Lung (tissue), 12 donors: Measurements from ENCODE around the gene POP5. TPM values are rescaled to one million over a fixed set of nuclear protein-coding genes. Genes with fewer than 3 reads are reported as not detected.
A peak's percentile ranks its signal among the peaks of the same experiment; 100 is the strongest.

Experiments used
- ATAC-seq: fragments of 200-7000 bp; cut with Tn5 transposase; one replicate; pipeline ENCODE4 v1.9.1; 2020; ENCODE audit warnings: moderate number of reproducible peaks; ENCODE audit not compliant: insufficient read depth, low FRiP score
- DNase-seq, 3 donors: peaks; one replicate each; pipeline ENCODE4 v3.0.0-alpha.2; 2013 to 2017
- H3K27ac ChIP-seq, 2 donors: one replicate each; pipeline ENCODE4 v1.5.1; 2013; ENCODE audit warnings: mild to moderate bottlenecking in 2 of 2, moderate library complexity in 2 of 2, control low read depth in 1 of 2, inconsistent platforms in 1 of 2, low read depth in 1 of 2, low read length in 1 of 2
- H3K27me3 ChIP-seq, 3 donors: one replicate each; pipeline ENCODE4 v1.5.1; 2013; ENCODE audit warnings: low read length in 2 of 3; ENCODE audit not compliant: control insufficient read depth in 3 of 3, insufficient read depth in 3 of 3
- H3K36me3 ChIP-seq, 4 donors: one replicate each; pipeline ENCODE4 v1.5.1; 2013; ENCODE audit warnings: low read length in 4 of 4, mild to moderate bottlenecking in 1 of 4, moderate library complexity in 1 of 4; ENCODE audit not compliant: control insufficient read depth in 4 of 4, insufficient read depth in 4 of 4
- H3K4me1 ChIP-seq, 5 donors: one replicate each; pipeline ENCODE4 v1.5.1; 2013; ENCODE audit warnings: low read length in 5 of 5, mild to moderate bottlenecking in 2 of 5, moderate library complexity in 1 of 5; ENCODE audit not compliant: control insufficient read depth in 5 of 5, insufficient read depth in 5 of 5
- H3K4me3 ChIP-seq: one replicate; pipeline ENCODE4 v1.5.1; 2013; ENCODE audit warnings: mild to moderate bottlenecking, control low read depth, moderate library complexity
- H3K9ac ChIP-seq, 2 donors: one replicate each; pipeline ENCODE4 v1.5.1; 2013; ENCODE audit warnings: low read length in 2 of 2, control low read depth in 1 of 2; ENCODE audit not compliant: insufficient read depth in 1 of 2
- H3K9me3 ChIP-seq, 4 donors: one replicate each; pipeline ENCODE4 v1.5.1; 2013; ENCODE audit warnings: low read length in 3 of 4, mild to moderate bottlenecking in 1 of 4, moderate library complexity in 1 of 4; ENCODE audit not compliant: control insufficient read depth in 4 of 4, insufficient read depth in 3 of 4
- CTCF ChIP-seq: IDR thresholded peaks from 2 replicates; pipeline ENCODE4 v1.5.1; 2012; ENCODE audit warnings: mild to moderate bottlenecking; ENCODE audit errors: control extremely low read depth, extremely low read depth
- WGBS, 2 donors: extraction: QIAGEN DNeasy Blood & Tissue Kit; methylation state at CpG; one replicate each; pipeline ENCODE4 v1.1.7; 2013; 5-methylcytosine and 5-hydroxymethylcytosine counted together
- polyA plus RNA-seq, 2 donors: library from polyadenylated mRNA; stranded (reverse); fragments of 200-250 nt; gene quantifications; one replicate each; pipeline ENCODE4 v1.2.1, GENCODE V29; 2013
- total RNA-seq, 2 donors: library from RNA; depleted of rRNA in 1 of 2; stranded (reverse); fragments of >200 nt in 1 of 2; gene quantifications; one replicate each; pipeline ENCODE4 v1.2.1, GENCODE V29; 2014 to 2021
- donor health status: control.
- donor health status: control.
- donor health status: Bipolar disorder and iron deficiency.
- donor health status: healthy.
- donor health status: DM: yes; HTN: yes; CAD: no.

The POP5 gene
- total and polyA plus RNA-seq, 4 donors = 22.1 to 62.1 (median 39.3) TPM

- no peak for ATAC-seq
- no peak overlapping the region for H3K27ac ChIP-seq
- peaks cover 0 to 20% (median 3%) of the 10 kb centered on the region in 5 donors for H3K4me1 ChIP-seq
- TF ChIP-seq CTCF = no peak
- no peaks in the 10 kb centered on the region for H3K9me3 ChIP-seq
- WGBS, 2 donors = 37 to 39% methylated on average over 9 of the region's 9 CpGs
- DNase-seq = no peak
- peaks cover 0 to 12% (median 7%) of the 10 kb centered on the region in 3 donors for H3K27me3 ChIP-seq
- no peak overlapping the region for H3K4me3 ChIP-seq
- peak overlapping the region in 1 of 2 donors; percentile 61 for H3K9ac ChIP-seq
- peaks cover 15 to 22% (median 20%) of the 10 kb centered on the region in 4 donors for H3K36me3 ChIP-seq
These were observed 796 bp upstream of the POP5 start for GRCh38 chr12:120581998-120582397.

DNA sequence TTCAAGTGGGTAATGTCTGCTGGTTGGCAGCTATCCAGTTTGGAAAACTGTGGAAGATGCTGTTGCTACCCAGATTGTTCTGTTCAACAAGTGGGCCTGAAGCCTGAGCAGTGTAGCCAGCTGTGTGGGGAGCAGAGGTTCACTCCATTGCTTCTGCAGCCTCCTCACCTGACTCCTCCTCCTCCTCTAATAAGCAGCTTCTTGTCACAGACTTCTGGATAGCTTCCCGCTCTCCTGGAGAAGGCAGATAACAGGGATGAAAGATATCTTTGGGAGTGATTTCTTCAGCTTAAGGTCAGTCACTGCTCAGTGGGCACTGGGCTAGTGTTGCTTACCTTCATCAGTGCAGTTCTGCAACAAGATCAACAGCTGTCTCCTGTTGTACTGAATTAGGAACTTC is 2.0 kb downstream of the POP5 start:
- DNase-seq = peak in 1 of 3 donors; percentile 20
- no peak for ATAC-seq
- Histone ChIP-seq H3K27me3 (peaks cover 0 to 7% (median 3%) of the 10 kb centered on the region in 3 donors), H3K27ac (no peak overlapping the region), H3K9me3 (no peaks in the 10 kb centered on the region), H3K4me3 (no peak overlapping the region), H3K9ac (no peak overlapping the region), H3K36me3 (peaks cover 35 to 43% (median 37%) of the 10 kb centered on the region in 4 donors), H3K4me1 (peaks cover 0 to 20% (median 2%) of the 10 kb centered on the region in 5 donors)
- TF ChIP-seq CTCF = no peak
- 95 to 100% methylated on average over 1 of the region's 1 CpG for WGBS, 2 donors

DNA sequence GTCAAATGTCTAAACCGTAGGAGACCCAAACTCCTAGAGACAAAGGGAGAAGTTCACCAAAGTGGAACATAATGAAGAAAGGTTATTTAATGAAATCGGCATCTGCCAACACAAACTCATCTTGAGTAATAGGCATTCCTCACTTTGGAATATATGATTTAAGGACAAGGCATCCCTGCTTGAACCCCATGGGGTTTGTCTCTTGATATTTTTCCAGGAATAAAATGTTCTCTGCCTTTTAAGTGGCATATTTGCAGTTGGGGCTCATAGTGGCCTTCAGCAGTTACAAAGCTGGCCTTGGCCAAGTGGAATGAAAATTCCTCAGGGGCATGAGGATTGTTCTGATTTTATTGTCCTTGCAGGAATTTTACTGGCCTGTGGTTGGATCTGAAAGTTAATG is 7.1 kb downstream of the POP5 start:
- Histone ChIP-seq H3K36me3 (peaks cover 48 to 69% (median 63%) of the 10 kb centered on the region in 4 donors), H3K27ac (no peak overlapping the region), H3K4me3 (no peak overlapping the region), H3K4me1 (no peaks in the 10 kb centered on the region), H3K27me3 (no peaks in the 10 kb centered on the region), H3K9me3 (no peaks in the 10 kb centered on the region), H3K9ac (no peak overlapping the region)
- TF ChIP-seq CTCF = no peak
- 84 to 90% methylated on average over 2 of the region's 2 CpGs for WGBS, 2 donors
- DNase-seq = no peak
- ATAC-seq = no peak

- 52 to 61% methylated on average over 6 of the region's 6 CpGs for WGBS, 2 donors
- no peaks in the 10 kb centered on the region for H3K4me1 ChIP-seq
- TF ChIP-seq CTCF = no peak
- H3K27ac ChIP-seq = no peak overlapping the region
- no peak for DNase-seq
- ATAC-seq = no peak
- H3K9me3 ChIP-seq = no peaks in the 10 kb centered on the region
- H3K36me3 ChIP-seq = peaks cover 46 to 68% (median 62%) of the 10 kb centered on the region in 4 donors
- no peak overlapping the region for H3K4me3 ChIP-seq
- H3K9ac ChIP-seq = no peak overlapping the region
- H3K27me3 ChIP-seq = no peaks in the 10 kb centered on the region
These were observed 7.6 kb downstream of the POP5 start for GRCh38 chr12:120573560-120573959.
